Left forelimb (tissue), 1 donor: ENCODE results near the gene ACVR1.

Source experiments
- DNase-seq: peaks from one replicate; pipeline ENCODE4 v3.0.0-alpha.2; 2018; ENCODE audit warnings: low spot score

ACVR1 gene

DNA sequence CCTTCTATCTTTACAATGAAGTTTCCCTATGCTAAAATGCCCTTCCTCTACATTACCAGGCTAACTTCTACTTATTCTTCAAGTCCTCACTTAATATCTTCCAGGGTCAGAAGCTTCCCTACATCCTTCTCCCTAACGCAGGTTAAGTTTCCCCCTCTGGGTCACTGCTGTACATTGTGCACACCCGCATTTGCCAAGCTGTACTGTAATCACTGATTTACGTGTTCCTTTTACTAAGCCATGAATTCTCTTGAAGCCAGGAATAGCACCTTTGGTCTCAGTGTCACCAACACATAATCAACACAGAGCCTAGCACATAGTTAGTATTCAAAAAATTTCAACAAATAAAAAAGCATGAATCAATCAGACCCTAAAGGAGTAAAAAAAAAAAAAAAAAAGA lies 22.3 kb downstream of the ACVR1 start:
- DNase-seq: no peak

DNA sequence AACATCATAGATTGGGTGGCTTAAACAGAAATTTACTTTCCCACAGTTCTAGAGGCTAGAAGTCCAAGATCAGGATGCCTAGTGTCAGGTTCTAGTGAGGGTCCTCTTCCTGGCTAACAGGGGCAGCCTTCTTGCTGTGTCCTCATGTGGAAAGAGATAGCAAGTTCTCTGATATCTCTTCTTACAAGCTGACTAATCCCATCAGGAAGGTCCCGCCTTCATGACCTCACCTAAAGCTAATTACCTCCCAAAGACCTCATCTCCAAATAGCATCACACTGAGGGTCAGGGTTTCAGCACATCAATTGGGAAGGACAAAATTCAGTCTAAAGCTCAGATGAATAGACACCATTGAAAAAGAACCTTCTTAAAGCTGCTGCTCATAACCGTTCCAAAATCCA lies 22.9 kb downstream of the ACVR1 start:
- no peak for DNase-seq

DNA sequence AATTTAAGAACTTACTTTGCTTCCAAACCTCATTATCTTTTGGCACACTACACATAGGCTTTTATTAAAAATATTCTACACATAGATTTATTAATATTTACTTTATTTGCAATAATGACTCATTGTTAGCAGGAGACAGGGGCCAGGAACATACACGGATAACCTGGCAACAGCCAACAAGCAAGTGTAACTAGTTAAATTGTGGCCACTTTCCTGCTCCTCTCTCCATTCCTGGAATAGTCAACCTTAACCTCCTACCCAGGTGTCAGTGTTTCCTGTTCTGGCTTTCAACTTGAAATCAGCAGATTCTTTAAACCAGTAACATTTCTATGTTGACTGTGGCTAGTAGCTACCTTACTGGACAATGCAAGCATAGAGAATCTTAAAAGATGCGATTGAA lies 26.5 kb downstream of the ACVR1 start:
- DNase-seq: no peak

DNA sequence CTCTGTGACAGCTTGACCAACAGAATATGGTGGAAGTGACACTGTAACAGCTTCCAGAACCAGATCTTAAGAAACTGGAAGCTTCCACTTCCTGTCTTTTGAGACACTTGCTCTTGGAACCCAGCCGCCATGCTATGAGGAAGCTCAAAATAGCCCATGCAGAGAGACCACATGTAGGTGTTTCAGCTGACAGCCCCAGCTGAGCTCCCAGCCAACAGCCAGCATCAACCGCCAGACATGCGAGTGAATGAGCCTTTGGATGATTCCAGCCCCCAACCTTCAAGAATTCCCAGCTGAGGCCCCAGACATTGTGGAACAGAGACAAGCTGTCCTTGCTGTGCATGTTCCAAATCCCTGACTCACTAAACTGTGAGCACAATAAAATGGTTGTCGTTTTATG lies 27.9 kb downstream of the ACVR1 start:
- no peak for DNase-seq

DNA sequence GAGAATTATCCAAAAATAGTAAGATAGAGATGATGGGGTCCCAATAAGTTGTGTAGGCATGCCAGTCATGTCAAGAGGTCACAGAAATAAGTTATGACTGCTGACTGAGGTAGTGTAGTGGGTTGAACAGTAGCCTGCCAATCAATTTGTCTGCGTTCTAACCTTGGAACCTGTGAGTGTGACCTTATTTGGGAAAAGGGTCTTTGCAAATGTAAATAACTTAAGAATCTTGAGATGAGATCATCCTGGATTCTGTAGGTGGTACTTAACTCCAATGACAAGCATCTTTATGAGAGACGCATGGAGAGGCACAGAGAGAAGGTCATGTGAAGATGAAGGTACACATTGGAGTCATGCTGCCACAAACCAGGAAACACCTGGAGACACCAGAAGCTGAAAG lies 31.0 kb downstream of the ACVR1 start:
- no peak for DNase-seq

DNA sequence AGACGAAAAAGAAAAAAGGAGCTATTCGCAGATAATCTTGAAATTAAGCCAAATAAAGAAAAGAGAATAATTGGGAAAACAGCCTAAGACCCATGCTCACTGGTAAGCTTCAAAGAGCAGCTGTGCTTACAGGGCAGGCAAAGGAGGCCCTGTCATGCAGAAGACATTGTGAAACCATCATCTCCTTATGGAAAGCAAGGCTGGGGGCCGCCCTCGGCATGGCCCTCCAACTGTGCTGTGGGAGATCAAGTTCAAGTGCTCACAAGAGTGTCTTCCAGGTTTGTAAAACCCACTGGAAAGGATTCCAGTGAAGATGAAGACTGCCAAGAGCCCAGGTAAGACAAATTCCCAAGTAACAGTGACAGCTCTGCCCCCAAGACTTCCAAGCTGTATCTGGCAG lies 32.2 kb downstream of the ACVR1 start:
- DNase-seq: no peak

DNA sequence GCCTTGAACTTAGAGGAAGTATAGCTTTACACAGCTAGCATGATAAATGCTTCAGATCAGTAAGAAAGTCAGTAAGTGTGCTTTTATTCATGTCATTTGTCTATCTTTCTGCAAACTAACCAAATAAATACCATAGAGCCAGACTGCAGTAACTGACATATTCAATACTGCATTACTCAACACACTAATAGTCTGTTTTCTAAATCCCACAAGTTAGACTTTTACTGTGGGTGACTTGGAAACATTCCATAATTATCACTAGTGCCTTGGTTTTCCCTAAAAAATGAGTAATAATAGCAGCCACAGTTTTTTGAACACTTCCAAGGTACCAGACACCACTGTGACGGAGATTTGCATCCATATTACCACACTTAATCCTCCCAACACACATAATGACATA lies 33.0 kb downstream of the ACVR1 start:
- no peak for DNase-seq

DNA sequence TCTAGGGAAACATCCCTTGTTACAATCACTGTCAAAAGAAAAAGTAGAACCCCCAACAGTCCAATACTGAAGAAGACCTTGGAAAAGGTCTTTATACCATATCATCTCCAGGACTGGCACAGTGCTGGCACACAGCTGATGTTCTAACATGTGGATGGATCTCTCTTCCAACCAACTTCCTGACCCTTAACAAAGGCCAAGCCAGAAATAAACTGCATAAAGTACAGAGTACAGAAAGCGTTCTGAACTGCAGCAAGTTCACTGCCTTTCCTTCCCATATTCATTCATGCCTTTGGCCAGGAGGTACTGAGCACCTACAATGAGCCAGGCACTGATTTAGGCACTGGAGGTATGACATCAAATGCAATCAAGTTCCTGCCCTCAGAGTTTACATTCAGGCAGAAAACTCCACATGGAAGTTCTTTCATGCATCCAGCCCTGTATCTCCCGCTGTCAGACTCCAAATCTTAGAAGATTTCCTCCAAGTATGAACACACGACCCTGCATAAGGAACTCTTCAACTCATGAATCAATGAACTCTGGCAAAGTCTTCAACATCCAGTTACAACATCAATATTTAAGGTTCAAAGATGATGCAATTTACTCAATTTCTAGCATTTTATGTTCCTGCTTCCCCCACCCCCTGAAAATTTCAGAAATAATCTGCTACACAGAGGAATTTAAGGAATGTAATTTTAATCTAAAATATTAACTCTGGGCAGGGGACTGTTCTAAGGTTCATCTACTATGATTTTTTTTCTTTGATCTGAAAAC lies 33.8 kb downstream of the ACVR1 start:
- DNase-seq: no peak

DNA sequence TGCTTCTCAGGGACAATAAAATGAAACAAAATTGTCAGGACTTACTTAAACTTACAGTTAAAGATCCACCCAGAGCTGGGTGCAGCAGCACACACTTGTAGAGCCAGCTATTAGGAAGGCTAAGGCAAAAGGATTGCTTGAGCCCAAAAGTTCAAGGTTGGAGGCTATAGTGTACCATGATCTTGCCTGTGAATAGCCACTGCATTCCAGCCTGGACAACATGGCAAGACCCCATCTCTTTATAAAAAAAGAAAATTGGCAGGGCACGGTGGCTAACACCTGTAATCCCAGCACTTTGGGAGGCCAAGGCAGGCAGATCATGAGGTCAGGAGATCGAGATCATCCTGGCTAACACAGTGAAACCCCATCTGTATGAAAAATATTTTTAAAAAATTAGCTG lies 34.6 kb downstream of the ACVR1 start:
- DNase-seq: no peak

DNA sequence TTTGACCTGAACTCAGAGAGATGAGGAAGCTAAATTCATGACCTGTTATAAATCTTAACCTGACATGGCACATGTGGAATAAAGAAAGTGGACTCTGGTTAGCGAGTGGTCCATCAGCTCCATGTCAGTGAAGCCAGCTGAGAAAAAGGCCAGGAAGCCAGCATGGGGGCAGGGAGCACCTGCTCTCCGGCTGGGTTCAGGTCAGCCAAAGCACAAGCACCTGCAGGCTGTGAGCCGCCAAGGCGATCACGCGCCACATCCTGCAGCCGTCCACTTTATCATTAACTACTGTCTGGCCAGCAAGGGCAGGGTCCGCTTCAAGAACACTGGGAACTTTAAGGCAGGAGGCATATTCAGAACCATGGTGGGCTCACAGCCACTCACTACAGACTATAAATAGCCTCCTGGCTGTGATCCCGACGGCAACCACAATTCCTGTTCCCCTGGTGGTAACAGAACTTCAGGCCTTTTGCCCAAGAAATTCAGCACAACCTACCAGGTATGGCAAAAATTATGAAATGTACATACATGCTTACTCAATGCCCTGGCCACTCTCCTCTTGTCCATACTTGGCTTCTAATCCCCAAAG lies 35.5 kb downstream of the ACVR1 start:
- DNase-seq: peak; percentile 65

DNA sequence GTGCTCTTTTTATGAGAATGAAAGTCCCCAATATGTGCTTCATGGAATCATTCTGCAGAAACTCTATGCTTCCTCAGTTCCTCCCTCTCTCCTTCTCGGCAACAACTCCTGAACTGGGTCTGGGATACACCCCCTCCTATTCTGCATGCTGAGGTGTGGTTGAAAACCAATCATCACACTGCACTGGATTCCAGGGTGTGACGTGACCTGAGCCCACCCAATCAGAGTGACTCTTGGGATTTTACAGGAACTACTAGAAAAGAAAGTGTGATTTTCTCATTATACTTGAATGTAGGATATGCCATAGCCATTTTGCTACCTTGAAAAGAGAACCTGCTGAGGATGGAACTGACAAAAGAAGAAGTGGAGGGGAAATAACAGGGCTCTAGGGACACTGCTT lies 36.3 kb downstream of the ACVR1 start:
- no peak for DNase-seq

DNA sequence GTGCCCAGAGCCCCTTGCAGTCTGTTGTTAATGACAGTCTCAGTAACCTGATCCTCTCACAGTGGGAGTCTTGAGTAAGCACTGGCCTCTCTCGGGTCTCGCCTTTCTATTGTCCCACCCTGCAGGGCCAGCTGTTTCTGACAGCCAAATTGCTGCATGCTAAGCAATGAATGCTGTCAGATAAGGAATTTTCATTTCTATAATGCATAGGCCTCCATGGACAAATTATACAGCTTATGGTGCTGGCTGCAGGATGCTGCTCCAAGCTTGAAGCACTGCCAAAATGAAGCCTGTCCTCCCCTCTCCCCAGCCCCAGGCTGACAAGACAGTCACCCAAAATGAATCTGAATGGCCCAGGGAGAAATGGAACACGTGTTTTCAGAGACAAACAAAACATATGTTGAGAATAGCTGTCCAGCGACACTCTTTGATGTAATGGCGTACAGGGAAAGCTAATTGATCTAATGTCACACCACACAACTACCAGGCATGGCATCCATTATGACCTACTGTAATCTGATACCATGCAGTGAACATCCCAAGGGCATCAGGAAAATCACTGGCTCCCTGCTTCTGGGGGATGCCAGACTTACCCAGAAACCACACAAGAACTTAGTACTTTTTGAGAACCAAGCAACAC lies 36.8 kb downstream of the ACVR1 start:
- DNase-seq: peak; percentile 81

DNA sequence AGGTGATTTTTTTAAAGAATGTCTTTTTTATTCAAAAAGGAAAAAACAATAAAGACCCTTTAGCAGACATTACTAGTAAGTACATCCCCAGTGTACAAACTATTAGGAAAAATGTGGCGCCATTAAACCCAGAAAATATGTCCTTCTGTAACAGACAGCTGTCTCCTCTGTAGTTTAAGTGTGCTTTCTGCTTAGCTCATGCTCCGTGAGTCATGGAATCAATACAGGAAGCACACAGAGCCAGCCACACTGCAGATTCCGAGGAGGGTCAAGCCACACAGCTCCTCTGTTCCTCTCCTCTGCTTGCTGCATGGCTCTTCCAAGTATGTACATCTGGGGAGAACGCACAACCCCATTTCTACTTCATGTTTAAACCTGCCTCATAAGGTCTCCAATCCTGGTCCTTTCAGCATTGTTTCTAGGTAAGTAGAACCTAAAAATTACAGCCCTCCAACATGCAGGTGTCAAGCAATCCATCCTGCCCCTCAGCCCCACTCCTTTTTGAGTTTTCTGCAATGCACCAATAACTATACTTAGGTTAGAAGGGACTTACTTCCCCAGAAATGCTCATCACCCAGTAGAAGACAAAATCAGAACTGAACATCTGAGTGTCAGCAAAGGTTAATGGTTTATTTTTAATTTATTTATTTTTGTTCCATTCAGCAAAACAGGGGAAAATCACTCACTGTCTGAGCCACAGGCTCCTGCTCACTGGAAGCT lies 37.5 kb downstream of the ACVR1 start:
- no peak for DNase-seq

DNA sequence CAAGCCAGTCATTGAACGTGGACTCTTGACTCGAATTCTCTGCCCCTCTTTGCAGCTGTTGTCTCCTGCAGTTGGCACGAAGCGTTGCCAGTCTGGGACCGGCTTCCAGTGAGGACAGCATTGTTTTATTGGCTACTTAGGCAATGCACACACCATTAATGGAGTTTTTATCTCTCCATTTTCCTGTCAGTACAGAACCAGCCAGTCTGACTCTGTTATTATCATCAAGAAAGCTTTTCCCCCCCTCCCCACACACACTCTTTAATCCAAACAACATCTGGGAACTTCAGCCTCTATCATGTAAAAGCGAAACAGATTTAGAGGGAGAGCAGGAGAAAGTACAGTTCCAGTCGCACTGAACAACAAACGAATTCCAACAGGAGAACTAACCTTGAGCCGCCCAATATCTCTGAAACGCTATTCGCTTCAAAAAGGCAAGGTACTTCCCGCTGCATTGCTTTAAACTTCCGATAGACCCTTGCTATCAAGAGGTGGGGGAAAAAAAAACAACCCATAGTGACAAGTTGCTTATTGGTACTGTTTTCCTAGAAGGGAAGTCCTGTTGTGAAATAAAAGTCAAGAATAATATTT lies 38.2 kb downstream of the ACVR1 start:
- no peak for DNase-seq

DNA sequence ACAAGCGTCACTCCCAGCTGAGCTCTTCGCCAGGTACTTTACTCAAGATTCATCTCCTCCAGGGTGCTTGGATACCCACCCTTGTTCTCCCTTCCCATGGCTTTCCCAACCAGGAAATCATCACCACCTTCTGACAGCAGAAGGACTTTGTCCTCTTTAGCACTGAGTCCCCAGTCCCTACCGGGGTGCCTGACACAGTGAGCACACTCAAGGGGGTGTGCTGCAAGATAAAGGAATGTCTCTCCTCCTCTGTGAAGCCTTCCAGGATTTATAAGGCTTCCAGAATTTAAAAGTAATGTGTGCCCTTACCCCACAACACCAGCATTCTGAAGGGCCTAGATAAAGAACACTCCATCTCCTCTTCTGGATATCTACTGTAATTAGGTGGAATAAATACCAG lies 39.6 kb downstream of the ACVR1 start:
- DNase-seq: no peak

DNA sequence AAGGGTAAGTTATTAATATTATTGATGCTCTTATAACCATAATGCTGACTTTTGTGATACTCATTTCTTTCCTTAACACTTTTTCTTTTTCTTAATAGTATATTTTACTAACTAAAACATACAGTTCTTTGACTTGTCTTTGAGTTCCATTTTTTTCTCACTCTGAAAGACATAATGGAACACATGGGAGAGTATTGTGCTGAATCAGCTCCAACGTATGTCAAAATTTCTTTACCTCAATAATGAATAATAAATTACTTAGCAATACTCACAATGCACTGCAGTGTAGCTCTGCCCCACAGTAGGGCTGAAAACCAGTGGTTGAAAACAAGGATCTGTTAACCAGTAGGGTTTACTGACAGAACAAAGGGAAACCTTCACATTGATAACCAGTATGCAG lies 40.7 kb downstream of the ACVR1 start:
- no peak for DNase-seq

DNA sequence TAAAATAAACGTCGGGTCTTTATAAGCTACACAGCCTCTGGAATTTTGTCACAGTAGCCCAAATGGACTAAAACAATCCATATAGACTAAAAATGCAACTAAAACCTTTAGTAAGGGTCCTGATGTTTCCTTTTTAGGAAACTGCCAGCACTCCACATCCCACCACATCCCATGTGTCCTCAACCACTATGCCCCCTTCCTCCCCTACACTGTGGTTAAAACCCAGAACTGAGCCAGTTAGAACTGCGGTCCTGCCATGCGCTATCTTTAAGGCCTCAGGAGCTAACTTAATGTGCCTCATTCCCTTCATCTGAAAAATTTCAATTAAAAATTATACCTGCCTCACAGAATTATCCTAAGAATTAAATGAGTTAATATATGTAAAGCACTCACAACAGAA lies 41.1 kb downstream of the ACVR1 start:
- no peak for DNase-seq

DNA sequence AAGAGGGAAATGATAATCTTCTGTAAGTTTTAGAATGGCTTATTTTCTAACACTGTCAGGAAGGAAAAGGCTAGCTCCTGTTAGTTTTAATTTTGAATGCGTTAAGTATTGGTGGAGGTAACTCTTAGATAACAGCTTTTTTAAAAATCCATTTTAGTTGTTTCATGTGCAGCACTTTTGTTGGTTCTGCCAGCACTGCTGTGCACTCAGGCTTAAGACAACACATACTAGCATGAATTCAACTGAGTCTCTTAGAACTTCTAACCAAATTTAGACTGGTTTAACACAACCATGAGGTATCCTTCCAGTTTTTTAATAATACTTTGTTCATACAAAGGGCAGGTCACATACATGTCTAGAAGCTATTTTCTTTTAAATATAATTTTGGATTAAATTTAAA lies 42.4 kb downstream of the ACVR1 start:
- DNase-seq: no peak

DNA sequence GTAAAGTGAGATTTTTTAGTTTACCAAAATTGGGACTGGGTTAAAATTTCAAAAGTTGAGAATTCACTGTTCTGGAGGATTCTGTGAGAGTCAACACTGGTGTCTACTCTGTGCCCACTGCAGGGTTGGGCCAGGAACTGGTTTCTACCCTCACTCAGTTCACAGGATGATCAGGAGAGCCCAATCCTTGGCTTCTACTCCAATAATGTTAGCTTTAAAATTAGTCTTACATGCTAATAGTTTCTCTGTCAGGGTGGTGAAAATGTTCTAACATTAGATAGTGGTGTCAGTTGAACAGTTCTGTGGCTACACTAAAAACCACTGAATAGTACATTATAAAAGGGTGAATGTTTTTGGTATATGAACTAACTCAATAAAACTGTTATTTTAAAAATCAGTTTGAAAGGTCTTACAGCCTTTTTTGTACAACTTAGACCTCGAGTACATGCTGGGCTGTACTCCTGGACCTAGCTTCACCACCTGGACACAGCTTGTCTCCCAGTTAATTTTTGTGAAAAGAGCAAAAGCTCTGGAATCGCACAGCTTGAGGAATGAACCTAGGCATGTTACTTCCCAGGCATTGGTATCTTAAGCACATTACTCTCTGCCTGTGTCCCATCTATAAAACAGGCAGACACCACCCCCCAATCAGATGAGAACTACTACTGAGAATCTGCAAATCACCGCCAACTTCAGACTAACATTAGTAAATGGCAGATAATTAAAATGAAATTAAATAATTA lies 44.4 kb downstream of the ACVR1 start:
- DNase-seq: no peak

DNA sequence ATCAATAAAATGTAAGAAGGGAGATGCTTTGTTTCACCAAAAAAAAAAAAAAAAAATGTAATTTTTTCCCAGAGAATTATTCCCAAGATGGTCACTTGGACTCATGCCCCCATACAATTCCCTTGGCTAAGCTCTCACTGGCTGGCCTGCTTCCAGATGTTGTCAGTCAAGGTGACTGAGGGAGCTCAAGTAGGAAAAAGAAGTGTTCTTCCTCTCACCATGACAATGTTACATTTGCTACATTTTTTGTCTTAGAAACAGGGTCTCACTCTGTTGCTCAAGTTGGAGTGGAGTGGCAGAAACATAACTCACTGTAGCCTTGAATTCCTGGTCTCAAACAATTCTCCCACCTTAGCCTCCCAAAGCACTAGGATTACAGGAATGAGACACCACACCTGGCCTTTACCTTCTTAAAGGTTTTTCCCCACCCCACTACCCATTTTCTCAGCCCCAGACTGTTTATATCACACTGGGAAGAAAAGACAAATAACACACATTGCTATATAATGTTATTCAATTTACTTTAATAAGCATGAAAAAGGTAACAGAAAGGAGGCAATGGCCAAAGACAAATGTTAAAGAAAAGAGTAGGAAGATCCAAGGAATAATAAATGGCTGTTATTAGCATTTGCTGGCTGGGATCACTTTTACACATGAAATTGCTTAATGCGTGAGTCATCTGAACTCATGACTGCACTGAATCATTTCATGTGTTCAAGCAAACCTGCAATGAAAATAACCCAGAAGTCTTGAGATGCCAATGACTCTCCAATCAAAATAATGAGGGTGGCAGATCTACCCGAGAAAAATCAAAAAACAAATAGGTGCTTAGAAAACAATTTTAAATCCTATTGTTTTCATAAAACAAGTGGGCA lies 45.2 kb downstream of the ACVR1 start:
- no peak for DNase-seq

DNA sequence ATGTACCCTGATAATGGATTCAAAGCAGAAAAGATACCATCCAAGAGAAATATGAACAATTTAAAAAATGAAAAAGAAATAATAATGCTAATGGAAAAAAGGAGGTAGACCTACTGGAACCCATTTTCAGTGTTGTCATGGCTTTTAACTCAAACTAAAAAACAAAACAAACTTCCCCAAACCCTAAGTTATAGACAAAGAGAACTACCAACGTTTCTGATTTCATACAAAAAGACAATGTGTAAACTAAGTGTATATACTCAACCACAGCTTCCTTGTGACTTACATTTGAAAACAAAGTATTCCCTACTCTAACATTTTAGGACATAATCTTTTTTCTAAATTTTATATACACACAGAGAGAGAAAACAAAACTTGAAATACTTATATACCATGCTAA lies 45.9 kb downstream of the ACVR1 start:
- DNase-seq: no peak
